Loucy (cell line): Measurements from ENCODE around the gene KIF22.
"Not testable (repeated sequence)": the region's sequence is repeated elsewhere in the genome, so short reads cannot be mapped to it uniquely, and the experiment has no call there.

ENCODE experiments used
- H2AFZ ChIP-seq: fragments of 200-600 bp; sonication (generic); 2 replicates; pipeline ENCODE4 v1.6.0; 2016; ENCODE audit warnings: antibody characterized with exemption, mild to moderate bottlenecking, low read length, moderate library complexity
- H3F3A ChIP-seq: fragments of 200-600 bp; 2 replicates; pipeline ENCODE4 v1.6.0; 2016; ENCODE audit warnings: antibody characterized with exemption, low read depth, mild to moderate bottlenecking
- H3K27me3 ChIP-seq: fragments of 200-600 bp; sonication (generic); 2 replicates; pipeline ENCODE4 v1.6.1; 2014; ENCODE audit warnings: low read length, mild to moderate bottlenecking; ENCODE audit not compliant: insufficient read depth, poor library complexity, severe bottlenecking
- H3K36me3 ChIP-seq: fragments of 200-600 bp; sonication (generic); 2 replicates; pipeline ENCODE4 v1.6.1; 2016; ENCODE audit warnings: low read length; ENCODE audit not compliant: insufficient read depth
- H3K4me1 ChIP-seq: fragments of 200-600 bp; sonication (generic); 2 replicates; pipeline ENCODE4 v1.5.1; 2014; ENCODE audit warnings: low read length, mild to moderate bottlenecking; ENCODE audit not compliant: insufficient read depth, poor library complexity, severe bottlenecking
- H3K4me2 ChIP-seq: fragments of 200-600 bp; sonication (generic); 2 replicates; pipeline ENCODE4 v1.6.0; 2014; ENCODE audit warnings: antibody characterized with exemption, low read length, low read depth, mild to moderate bottlenecking; ENCODE audit not compliant: poor library complexity, severe bottlenecking
- H3K4me3 ChIP-seq: fragments of 200-600 bp; sonication (generic); 2 replicates; pipeline ENCODE4 v1.5.1; 2014; ENCODE audit warnings: low read length, mild to moderate bottlenecking, mixed read lengths; ENCODE audit not compliant: poor library complexity, severe bottlenecking
- H3K79me2 ChIP-seq: fragments of 200-600 bp; sonication (generic); 2 replicates; pipeline ENCODE4 v1.6.1; 2014; ENCODE audit warnings: low read length; ENCODE audit not compliant: insufficient read depth
- H3K9ac ChIP-seq: fragments of 200-600 bp; sonication (generic); 2 replicates; pipeline ENCODE4 v1.6.0; 2014; ENCODE audit warnings: mild to moderate bottlenecking, low read depth, low read length, moderate library complexity; ENCODE audit not compliant: poor library complexity, severe bottlenecking
- H3K9me2 ChIP-seq: fragments of 200-600 bp; sonication (generic); replicated peaks from 2 replicates; pipeline ENCODE4 v1.6.1; 2016; ENCODE audit warnings: low read depth, low read length, mixed read lengths
- H3K9me3 ChIP-seq: fragments of 200-600 bp; sonication (generic); 2 replicates; pipeline ENCODE4 v1.6.1; 2014; ENCODE audit warnings: mild to moderate bottlenecking, antibody characterized with exemption, low read length, low read depth; ENCODE audit not compliant: insufficient read depth
- H4K20me1 ChIP-seq: fragments of 200-600 bp; sonication (generic); 2 replicates; pipeline ENCODE4 v1.6.0; 2014; ENCODE audit warnings: antibody characterized with exemption, low read length, mild to moderate bottlenecking; ENCODE audit not compliant: insufficient read depth, poor library complexity, severe bottlenecking
- CTCF ChIP-seq: fragments of 200-600 bp; sonication (generic); conservative IDR thresholded peaks from 2 replicates; pipeline ENCODE4 v1.5.1; 2014; ENCODE audit warnings: mild to moderate bottlenecking, antibody characterized with exemption, low read length
- EZH2phosphoT487 ChIP-seq: fragments of 200-600 bp; IDR thresholded peaks from 2 replicates; pipeline ENCODE4 v1.6.1; 2018; ENCODE audit warnings: antibody characterized with exemption, mild to moderate bottlenecking, moderate library complexity, borderline replicate concordance

Gene KIF22

GRCh38 chr16:29769507-29769906 is 21.0 kb upstream of the KIF22 start:
- Histone ChIP-seq H3K4me2 (no peak overlapping the region), H3K36me3 (no peaks in the 10 kb centered on the region), H4K20me1 (no peaks in the 10 kb centered on the region), H3K79me2 (no peaks in the 10 kb centered on the region), H3K9me2 (no peaks in the 10 kb centered on the region), H3K4me3 (no peak overlapping the region), H3K9me3 (no peaks in the 10 kb centered on the region), H2AFZ (no peak overlapping the region), H3K9ac (no peak overlapping the region), H3K27me3 (no peaks in the 10 kb centered on the region), H3K4me1 (no peaks in the 10 kb centered on the region), H3F3A (no peaks in the 10 kb centered on the region)
- TF ChIP-seq CTCF, result no peak
- TF ChIP-seq EZH2phosphoT487, result no peak

- TF ChIP-seq CTCF (no peak), EZH2phosphoT487 (no peak)
- H2AFZ ChIP-seq, result peak overlapping the region; percentile 30; the same call in 1 of the 2 replicates
- no peak overlapping the region for H3K4me2 ChIP-seq
Measured at GRCh38 chr16:29770250-29770929, 20.2 kb upstream of the KIF22 start.

GRCh38 chr16:29772330-29772729 is 18.2 kb upstream of the KIF22 start:
- H3K36me3 ChIP-seq, H3K9ac ChIP-seq, H2AFZ ChIP-seq, H3F3A ChIP-seq, H4K20me1 ChIP-seq, H3K9me2 ChIP-seq, H3K4me2 ChIP-seq, H3K4me3 ChIP-seq, H3K27me3 ChIP-seq, H3K79me2 ChIP-seq, H3K4me1 ChIP-seq, H3K9me3 ChIP-seq: not testable (repeated sequence)

More at GRCh38 chr16:29770250-29770929, 20.2 kb upstream of the KIF22 start:
- Histone ChIP-seq H3K79me2 (no peaks in the 10 kb centered on the region), H3K9me3 (no peaks in the 10 kb centered on the region), H3K4me1 (no peaks in the 10 kb centered on the region), H3K4me3 (no peak overlapping the region), H3K9ac (no peak overlapping the region), H3F3A (no peaks in the 10 kb centered on the region), H3K36me3 (no peaks in the 10 kb centered on the region), H4K20me1 (no peaks in the 10 kb centered on the region), H3K27me3 (no peaks in the 10 kb centered on the region), H3K9me2 (no peaks in the 10 kb centered on the region)

DNA sequence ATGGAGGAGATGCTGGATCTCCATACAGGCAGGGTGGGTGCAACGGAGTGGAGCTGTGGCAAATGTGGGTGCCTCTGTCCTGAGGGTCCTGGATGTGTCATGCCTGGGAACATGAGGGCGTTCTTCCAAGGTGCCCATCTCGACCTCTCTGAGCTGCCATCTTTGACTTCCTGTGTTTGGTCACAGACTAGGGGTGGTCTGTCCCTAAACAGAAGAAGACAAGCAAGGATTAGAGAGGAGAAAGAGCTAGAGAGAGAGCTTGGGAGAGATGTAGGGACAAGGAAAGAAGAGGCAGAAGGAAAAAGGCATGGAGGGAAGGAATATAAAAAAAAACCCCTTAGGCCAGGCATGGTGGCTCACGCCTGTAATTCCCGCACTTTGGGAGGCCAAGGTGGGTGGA is 15.8 kb upstream of the KIF22 start:
- Histone ChIP-seq H3K9me2 (no peaks in the 10 kb centered on the region), H3K4me3 (no peak overlapping the region), H3K9ac (no peak overlapping the region), H3K4me2 (no peak overlapping the region), H3K4me1 (no peaks in the 10 kb centered on the region), H2AFZ (no peak overlapping the region), H3K9me3 (no peaks in the 10 kb centered on the region), H3K36me3 (no peaks in the 10 kb centered on the region), H3K27me3 (no peaks in the 10 kb centered on the region), H4K20me1 (no peaks in the 10 kb centered on the region), H3K79me2 (no peaks in the 10 kb centered on the region), H3F3A (no peaks in the 10 kb centered on the region)
- TF ChIP-seq EZH2phosphoT487 (no peak), CTCF (no peak)
